Stimulated activated CD8-positive, alpha-beta memory T cell treated with anti-CD3 and anti-CD28 coated beads, Interleukin-15, amount 100 ng/mL, for 1 hour (primary cell): ENCODE measurements around the gene TOM1L2.

ENCODE experiments used
- DNase-seq: peaks from one replicate; pipeline ENCODE4 v3.0.0-alpha.2; 2020; ENCODE audit warnings: low read depth

Gene TOM1L2

DNA sequence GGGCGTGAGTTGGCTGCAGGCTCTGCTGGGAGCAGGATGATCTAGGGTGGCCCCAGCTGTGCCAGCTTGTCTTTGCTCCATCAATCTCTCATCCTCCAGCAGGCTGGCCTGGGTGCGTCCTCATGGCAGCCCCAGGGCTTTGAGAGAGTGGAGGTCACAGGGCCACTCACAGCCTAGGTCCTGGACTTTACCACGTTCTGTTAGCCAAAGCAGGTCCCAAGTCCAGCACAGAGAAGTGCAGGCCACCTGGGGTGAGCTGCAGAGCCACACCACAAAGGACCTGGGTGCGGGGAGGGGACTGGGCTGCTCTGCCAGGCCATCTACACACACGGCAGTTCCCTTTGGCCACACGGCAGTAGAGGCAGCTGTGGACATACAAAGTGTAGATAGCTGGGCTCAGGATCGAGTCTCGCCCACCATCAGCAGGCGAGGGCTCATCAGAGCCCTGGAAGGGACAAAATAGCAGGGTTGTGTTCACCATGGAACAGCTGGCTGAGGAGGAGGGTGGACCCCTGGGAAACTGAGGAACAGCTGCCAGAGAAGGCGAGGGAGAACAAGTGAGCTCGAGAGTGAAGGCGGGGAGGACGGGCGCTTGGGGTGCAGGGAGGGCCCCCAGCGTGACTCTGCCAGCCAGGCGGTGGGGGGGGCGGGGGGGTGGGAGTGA lies 165.5 kb downstream of the TOM1L2 start:
- no peak for DNase-seq

DNA sequence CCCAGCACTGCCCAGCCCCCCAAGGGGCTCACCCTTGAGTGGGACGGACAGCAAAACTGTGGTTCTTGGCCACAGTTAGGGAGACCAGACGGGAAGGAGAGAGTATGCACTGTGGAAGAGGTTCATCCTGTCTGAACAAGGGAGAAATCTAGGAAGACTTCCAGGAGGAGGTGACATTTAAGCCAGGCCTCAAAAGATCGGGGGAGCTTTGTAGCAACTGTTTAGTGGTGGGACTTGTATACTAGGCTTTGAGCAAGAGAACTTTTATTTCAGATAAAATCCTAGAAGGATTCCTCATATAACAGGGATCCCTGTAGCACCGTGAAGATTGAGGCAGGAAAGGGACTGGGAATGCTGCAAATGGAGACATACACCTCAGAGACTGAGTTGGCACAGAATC lies 166.2 kb downstream of the TOM1L2 start:
- no peak for DNase-seq

DNA sequence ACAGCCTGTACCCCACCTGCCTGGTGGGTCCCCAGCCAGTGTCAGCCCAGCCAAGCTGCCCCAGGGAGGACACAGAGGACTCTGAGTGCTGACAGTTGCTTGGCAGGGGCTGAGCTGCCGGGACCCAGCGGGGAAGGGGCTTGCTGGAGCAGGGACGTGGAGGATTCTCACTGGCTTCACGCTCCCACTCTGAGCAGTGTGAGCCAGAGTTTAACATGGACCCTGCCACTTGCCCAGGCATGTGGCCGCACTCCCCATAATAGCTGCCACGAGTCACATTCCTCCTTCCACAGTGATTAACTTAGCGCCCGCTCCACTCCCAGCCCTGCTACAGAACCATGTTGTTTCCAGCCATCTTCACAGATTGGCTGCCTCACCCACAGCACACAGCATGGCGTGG lies 166.6 kb downstream of the TOM1L2 start:
- no peak for DNase-seq

DNA sequence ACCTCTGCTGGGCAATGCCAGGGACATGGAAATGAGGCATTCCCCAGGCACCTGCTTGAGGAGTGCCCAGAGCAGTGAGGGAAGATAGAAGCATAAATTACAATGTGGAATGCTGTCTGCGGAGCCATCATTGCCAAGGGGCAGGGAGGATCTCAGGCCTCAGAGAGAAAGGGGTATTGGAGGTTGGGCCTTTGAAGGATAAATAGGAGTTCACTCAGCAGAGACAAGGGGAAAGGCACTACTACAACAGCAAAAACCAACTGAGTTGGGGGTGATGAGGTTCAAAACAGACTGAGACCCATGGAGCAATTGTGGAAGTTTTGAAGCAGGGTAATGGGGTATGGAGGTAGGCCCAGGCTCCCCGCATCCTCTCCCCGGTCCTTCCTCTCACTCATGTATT lies 168.2 kb downstream of the TOM1L2 start:
- DNase-seq, result no peak

DNA sequence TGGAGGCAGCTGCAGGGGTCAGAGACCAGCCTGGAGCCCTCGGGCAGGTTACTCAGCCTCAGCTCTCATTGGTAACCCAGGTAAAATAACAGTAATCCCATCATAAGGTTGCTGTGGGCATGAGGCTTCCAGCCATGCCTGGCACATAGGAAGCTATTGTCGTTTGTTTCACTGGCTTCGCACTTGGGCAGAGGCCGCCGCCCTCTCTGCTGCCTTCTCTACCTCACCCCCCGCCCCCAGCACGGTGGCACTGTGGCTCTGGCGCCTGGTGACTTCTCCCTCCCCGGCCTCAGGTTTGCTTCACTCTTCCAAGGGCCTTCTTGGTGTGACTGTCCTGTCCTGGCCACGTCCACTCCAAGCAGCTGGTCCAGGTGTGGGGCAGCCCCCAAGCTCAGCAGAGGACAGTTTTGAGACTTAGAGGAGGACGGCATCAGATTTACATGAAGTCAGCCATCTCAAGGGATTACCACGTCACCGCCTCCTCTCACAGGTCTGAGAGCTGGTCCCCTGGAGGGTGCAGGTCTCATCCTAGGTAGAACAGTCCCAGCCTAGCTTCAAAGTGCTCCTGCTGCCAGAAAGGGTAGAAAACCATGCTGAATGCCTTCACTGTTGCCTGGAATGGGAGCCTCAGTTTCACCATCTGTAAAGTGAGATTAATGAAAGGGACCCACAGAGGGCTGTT lies 170.3 kb downstream of the TOM1L2 start:
- no peak for DNase-seq

DNA sequence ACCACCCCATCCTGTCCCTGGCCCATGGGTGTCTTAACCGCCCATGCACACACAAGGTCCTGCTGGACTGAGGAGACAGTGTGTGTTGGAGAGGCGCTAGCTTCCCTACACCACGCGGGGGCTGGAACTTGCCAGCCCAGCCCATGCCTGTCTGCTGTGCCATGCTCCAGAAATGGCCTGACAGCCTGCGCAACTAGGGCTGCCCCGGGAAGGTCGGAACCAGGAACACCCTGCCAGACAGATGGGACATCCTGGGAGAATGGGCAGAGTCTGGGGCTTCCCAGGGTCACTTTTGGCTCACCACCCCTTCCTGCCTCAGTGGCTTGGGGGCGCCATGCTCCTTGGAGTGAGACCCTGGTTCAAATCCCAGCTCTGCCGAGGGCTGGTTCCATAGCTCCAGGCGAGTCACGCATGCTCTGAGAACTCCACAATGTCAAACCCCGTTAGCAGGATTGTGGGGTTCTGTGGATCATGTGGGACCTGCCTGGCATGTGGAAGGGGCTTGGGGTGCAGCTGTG lies 171.6 kb downstream of the TOM1L2 start:
- DNase-seq, result no peak

DNA sequence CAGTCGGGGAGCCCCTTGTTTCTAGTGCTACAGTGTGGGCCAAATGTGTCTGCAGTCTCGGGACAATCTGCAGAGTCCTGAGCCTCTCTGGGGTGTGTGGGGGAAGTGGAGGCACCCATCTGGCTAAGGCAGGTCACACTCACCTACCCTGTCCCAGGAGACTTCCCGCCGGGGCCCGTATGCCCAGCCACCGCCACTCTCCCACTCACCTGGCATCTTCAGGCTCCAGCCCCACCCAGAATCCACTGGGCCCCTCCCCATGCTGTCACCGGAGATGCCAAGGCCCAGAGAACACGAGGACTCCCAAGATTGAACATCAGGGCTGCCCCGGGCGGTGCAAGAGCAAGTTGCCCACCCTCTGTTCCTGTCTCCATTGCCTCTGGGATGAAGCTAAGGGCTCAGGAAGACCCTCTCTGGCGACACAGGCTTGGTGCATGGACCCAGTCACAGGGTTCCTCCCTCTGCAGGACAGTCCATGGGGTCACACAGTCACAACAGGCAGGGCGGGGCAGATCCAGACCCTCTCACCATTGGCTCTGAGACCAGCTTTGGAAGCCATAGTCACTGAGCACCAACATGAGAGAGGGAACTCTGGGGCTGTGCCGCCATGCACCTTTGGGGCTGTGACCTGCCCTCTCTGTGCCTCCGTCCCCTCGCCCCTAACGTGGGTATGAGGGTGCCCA lies 173.5 kb downstream of the TOM1L2 start:
- DNase-seq, result no peak

DNA sequence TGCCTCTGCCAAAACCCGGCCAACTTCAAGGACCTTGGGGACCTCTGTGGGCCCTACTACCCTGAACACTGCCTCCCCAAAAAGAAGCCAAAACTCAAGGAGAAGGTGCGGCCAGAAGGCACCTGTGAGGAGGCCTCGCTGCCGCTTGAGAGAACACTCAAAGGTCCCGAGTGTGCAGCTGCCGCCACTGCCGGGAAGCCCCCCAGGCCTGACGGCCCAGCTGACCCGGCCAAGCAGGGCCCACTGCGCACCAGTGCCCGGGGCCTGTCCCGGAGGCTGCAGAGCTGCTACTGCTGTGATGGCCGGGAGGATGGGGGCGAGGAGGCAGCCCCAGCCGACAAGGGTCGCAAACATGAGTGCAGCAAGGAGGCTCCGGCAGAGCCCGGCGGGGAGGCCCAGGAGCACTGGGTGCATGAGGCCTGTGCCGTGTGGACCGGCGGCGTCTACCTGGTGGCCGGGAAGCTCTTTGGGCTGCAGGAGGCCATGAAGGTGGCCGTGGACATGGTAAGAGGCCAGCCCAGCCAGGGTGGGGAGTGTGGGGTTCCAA lies 174.1 kb downstream of the TOM1L2 start:
- DNase-seq, result no peak

DNA sequence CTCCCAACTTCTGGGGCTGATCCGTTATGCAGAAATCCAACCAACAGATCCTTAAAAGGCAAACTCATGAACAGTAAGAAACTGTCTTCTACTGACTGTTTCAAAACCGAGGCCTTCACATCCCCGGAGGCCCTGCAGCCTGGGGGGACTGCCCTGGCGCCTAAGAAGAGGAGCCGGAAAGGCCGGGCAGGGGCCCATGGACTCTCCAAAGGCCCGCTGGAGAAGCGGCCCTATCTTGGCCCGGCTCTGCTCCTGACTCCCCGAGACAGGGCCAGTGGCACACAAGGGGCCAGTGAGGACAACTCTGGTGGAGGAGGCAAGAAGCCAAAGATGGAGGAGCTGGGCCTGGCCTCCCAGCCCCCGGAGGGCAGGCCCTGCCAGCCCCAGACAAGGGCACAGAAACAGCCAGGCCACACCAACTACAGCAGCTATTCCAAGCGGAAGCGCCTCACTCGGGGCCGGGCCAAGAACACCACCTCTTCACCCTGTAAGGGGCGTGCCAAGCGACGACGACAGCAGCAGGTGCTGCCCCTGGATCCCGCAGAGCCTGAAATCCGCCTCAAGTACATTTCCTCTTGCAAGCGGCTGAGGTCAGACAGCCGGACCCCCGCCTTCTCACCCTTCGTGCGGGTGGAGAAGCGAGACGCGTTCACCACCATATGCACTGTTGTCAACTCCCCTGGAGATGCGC lies 174.9 kb downstream of the TOM1L2 start:
- DNase-seq, result no peak

DNA sequence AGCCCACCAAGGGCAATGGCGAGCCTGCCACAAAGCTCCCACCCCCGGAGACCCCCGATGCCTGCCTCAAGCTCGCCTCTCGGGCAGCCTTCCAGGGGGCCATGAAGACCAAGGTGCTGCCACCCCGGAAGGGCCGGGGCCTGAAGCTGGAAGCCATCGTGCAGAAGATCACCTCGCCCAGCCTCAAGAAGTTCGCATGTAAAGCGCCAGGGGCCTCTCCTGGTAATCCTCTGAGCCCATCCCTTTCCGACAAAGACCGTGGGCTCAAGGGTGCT lies 175.5 kb downstream of the TOM1L2 start:
- no peak for DNase-seq

DNA sequence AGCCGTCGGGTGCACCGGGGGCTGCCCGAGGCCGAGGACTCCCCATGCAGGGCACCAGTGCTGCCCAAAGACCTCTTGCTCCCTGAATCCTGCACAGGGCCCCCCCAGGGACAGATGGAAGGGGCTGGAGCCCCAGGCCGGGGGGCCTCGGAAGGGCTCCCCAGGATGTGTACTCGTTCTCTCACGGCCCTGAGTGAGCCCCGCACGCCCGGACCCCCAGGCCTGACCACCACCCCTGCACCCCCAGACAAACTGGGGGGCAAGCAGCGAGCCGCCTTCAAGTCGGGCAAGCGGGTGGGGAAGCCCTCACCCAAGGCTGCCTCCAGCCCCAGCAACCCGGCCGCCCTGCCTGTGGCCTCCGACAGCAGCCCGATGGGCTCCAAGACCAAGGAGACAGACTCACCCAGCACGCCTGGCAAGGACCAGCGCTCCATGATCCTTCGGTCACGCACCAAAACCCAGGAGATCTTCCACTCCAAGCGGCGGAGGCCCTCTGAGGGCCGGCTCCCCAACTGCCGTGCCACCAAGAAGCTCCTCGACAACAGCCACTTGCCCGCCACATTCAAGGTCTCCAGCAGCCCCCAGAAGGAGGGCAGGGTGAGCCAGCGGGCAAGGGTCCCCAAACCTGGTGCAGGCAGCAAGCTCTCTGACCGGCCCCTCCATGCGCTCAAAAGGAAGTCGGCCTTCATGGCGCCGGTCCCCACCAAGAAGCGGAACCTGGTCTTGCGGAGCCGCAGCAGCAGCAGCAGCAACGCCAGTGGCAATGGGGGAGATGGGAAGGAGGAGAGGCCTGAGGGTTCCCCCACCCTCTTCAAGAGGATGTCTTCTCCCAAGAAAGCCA lies 176.0 kb downstream of the TOM1L2 start:
- no peak for DNase-seq

DNA sequence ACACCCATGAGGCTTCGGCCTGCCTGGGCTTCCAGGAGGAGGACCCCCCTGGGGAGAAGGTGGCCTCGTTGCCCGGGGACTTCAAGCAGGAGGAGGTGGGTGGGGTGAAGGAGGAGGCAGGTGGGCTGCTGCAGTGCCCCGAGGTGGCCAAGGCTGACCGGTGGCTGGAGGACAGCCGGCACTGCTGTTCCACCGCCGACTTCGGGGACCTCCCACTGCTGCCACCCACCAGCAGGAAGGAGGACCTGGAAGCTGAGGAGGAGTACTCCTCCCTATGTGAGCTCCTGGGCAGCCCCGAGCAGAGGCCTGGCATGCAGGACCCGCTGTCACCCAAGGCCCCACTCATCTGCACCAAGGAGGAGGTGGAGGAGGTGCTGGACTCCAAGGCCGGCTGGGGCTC lies 176.9 kb downstream of the TOM1L2 start:
- DNase-seq, result no peak

DNA sequence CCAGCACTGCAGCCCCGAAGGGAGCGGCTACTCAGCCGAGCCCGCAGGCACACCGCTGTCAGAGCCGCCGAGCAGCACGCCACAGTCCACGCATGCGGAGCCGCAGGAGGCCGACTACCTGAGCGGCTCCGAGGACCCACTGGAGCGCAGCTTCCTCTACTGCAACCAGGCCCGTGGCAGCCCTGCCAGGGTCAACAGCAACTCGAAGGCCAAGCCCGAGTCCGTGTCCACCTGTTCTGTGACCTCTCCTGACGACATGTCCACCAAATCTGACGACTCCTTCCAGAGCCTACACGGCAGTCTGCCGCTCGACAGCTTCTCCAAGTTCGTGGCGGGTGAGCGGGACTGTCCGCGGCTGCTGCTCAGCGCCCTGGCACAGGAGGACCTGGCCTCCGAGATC lies 177.8 kb downstream of the TOM1L2 start:
- no peak for DNase-seq
